GM12878 (cell line): Measurements from ENCODE around the gene PRCC. TPM values are rescaled to one million over a fixed set of nuclear protein-coding genes. Genes with fewer than 3 reads are reported as not detected.

Experiments used
- ATAC-seq: fragments of 200-7000 bp; cut with Tn5 transposase; 3 replicates; pipeline ENCODE4 v1.9.1; 2020; ENCODE audit warnings: mild to moderate bottlenecking, moderate library complexity
- BruUV-seq: library from RNA; stranded (reverse); fragments of 400-500 nt; replicated peaks from 2 replicates; lab custom pipeline; 2021; lab: Mats Ljungman, UMichigan
- CTCF ChIA-PET: fragments of 300-600 bp; sonication (Branson Sonifier 250); formaldehyde crosslinking; extraction: SDS; loops from one replicate; lab custom pipeline; 2021; ENCODE audit warnings: inconsistent platforms; lab: Yijun Ruan, JAX
- POLR2A ChIA-PET: fragments of 350-600 bp; formaldehyde crosslinking; extraction: SDS; loops from one replicate; lab custom pipeline; 2021; ENCODE audit warnings: inconsistent platforms; lab: Charles Lee
- RAD21 ChIA-PET: fragments of 300-600 bp; sonication (Branson Sonifier 250); formaldehyde crosslinking; loops from one replicate; lab custom pipeline; 2023; ENCODE audit warnings: antibody characterized with exemption; ENCODE audit not compliant: unreplicated experiment; lab: Charles Lee
- SMC1A ChIA-PET: fragments of 300-600 bp; sonication (Branson Sonifier 250); formaldehyde crosslinking; loops from one replicate; lab custom pipeline; 2023; ENCODE audit not compliant: unreplicated experiment, uncharacterized antibody; lab: Charles Lee
- DNase-seq: peaks from one replicate; pipeline ENCODE4 v3.0.0-alpha.2; 2011; ENCODE audit warnings: low read depth, low spot score
- FAIRE-seq: peaks from 3 replicates; lab custom pipeline; 2011; peaks lifted over from hg19 to GRCh38; lab: Jason Lieb, UNC
- H2AFZ ChIP-seq: 2 replicates; pipeline ENCODE4 v1.6.0; 2011; ENCODE audit warnings: low read depth, low read length, control low read depth; ENCODE audit not compliant: control insufficient read depth
- H3K27ac ChIP-seq: 2 replicates; pipeline ENCODE4 v1.5.1; 2011; ENCODE audit warnings: control low read depth; ENCODE audit not compliant: control insufficient read depth, insufficient read depth
- H3K27me3 ChIP-seq, 2 experiments: replicated peaks in 1 of 2; 2 replicates each; pipeline versions ENCODE4 v1.6.0 to v1.6.1; 2011; ENCODE audit warnings: low read length in 1 of 2; ENCODE audit not compliant: control insufficient read depth in 2 of 2, insufficient read depth in 2 of 2
- H3K36me3 ChIP-seq, 2 experiments: 2 replicates each; pipeline ENCODE4 v1.5.1; 2011; ENCODE audit warnings: low read length in 1 of 2; ENCODE audit not compliant: control insufficient read depth in 2 of 2, insufficient read depth in 2 of 2
- H3K4me1 ChIP-seq: 2 replicates; pipeline ENCODE4 v1.6.1; 2011; ENCODE audit warnings: mild to moderate bottlenecking, low read length, moderate library complexity, mixed read lengths; ENCODE audit not compliant: control insufficient read depth, insufficient read depth
- H3K4me2 ChIP-seq: 2 replicates; pipeline ENCODE4 v1.6.0; 2011; ENCODE audit warnings: control low read depth; ENCODE audit not compliant: control insufficient read depth, insufficient read depth
- H3K4me3 ChIP-seq: fragments of 200-600 bp; sonication (generic); 2 replicates; pipeline ENCODE4 v1.5.1; 2016
- H3K79me2 ChIP-seq: 2 replicates; pipeline ENCODE4 v1.6.0; 2011; ENCODE audit warnings: low read length; ENCODE audit not compliant: control insufficient read depth, insufficient read depth
- H3K9ac ChIP-seq: 2 replicates; pipeline ENCODE4 v1.8.0; 2011; ENCODE audit warnings: low read length, control low read depth, mixed read lengths; ENCODE audit not compliant: control insufficient read depth, insufficient read depth
- H3K9me3 ChIP-seq: replicated peaks from 3 replicates; pipeline ENCODE4 v1.5.1; 2011; ENCODE audit warnings: mild to moderate bottlenecking, low read length; ENCODE audit not compliant: control insufficient read depth, insufficient read depth
- H4K20me1 ChIP-seq: 2 replicates; pipeline ENCODE4 v1.6.0; 2011; ENCODE audit not compliant: control insufficient read depth, insufficient read depth
- BRCA1 ChIP-seq: IDR thresholded peaks from 2 replicates; pipeline ENCODE4 v1.6.1; 2011; ENCODE audit warnings: low read depth, low read length, improper control_type of control experiment
- EED ChIP-seq: sonication (generic); IDR thresholded peaks from 2 replicates; pipeline ENCODE4 v1.6.1; 2016; ENCODE audit warnings: antibody characterized with exemption, low read depth
- JUNB ChIP-seq: IDR thresholded peaks from 2 replicates; pipeline ENCODE4 v1.6.1; 2016; ENCODE audit warnings: antibody characterized with exemption, mild to moderate bottlenecking
- PAX5 ChIP-seq: IDR thresholded peaks from 2 replicates; pipeline ENCODE4 v1.6.1; 2011; ENCODE audit warnings: low read depth, low read length, borderline replicate concordance
- STAT3 ChIP-seq: IDR thresholded peaks from 2 replicates; pipeline ENCODE4 v1.6.1; 2011; ENCODE audit warnings: low read depth, low read length, improper control_type of control experiment
- TARDBP ChIP-seq: IDR thresholded peaks from 2 replicates; pipeline ENCODE4 v1.6.1; 2016; ENCODE audit warnings: borderline replicate concordance
- WRNIP1 ChIP-seq: IDR thresholded peaks from 2 replicates; pipeline ENCODE4 v1.6.1; 2011; ENCODE audit warnings: low read depth, low read length, improper control_type of control experiment, borderline replicate concordance
- WGBS: methylation state at CpG from one replicate; pipeline ENCODE4 v1.1.6; 2016; ENCODE audit warnings: low lambda C conversion rate; ENCODE audit not compliant: insufficient replicate concordance, insufficient coverage; ENCODE audit errors: missing lambda C conversion rate; 5-methylcytosine and 5-hydroxymethylcytosine counted together
- in situ Hi-C: fragments of 300-500 bp; cut with MboI; formaldehyde crosslinking; loops from 9 replicates; pipeline ENCODE4 v1.14.3; 2018; ENCODE audit warnings: mixed read lengths
- intact Hi-C: fragments of 100-400 bp; cut with micrococcal nuclease; formaldehyde crosslinking; loops from one replicate; pipeline ENCODE4 v1.14.2; 2022; ENCODE audit not compliant: unreplicated experiment
- polyA plus RNA-seq, 11 experiments: library from polyadenylated mRNA; depleted of rRNA in 4 of 11; unstranded in 6 of 11; stranded (reverse) in 5 of 11; fragments of >200 nt; fragmentation: Nextera tagmentation in 4 of 11; fragmentation: Illumina TruSeq in 1 of 11; extraction: Ambion mirVana in 4 of 11; extraction: Trizol in 1 of 11; gene quantifications; 1 replicate in 1 of 11; 2 replicates in 10 of 11; pipeline versions ENCODE4 v1.2.1 to v1.2.3, GENCODE V29; 2011 to 2016; ENCODE audit warnings: inconsistent platforms in 2 of 11, missing spikeins in 2 of 11, low read depth in 1 of 11
- total RNA-seq, 4 experiments: library from RNA; depleted of rRNA in 3 of 4; stranded (reverse); fragments of >200 nt in 3 of 4; fragmentation: Illumina TruSeq in 1 of 4; extraction: Trizol in 1 of 4; gene quantifications; 2 replicates each; pipeline versions ENCODE4 v1.2.1 to v1.2.3, GENCODE V29; 2013 to 2021
- TF ChIP-seq, protein P1 (sequence below): fragments of 450-650 bp; IDR thresholded peaks from 2 replicates; pipeline ENCODE4 v1.6.1; 2017; ENCODE audit warnings: low read depth, mild to moderate bottlenecking, moderate library complexity
- TF ChIP-seq, protein P2 (sequence below): fragments of 450-650 bp; conservative IDR thresholded peaks from 2 replicates; pipeline ENCODE4 v1.6.1; 2017; ENCODE audit warnings: mild to moderate bottlenecking, moderate library complexity
- TF ChIP-seq, protein P3 (sequence below): fragments of 450-650 bp; formaldehyde crosslinking; IDR thresholded peaks from 2 replicates; pipeline ENCODE4 v1.5.0; 2022; ENCODE audit warnings: mild to moderate bottlenecking, missing genetic modification characterization

The PRCC gene
- total and polyA plus RNA-seq, 10 of the 15 experiments (the other 5 are each of a cell fraction or from before 2014, with no cell fraction given), result 23.8 to 132 (median 63.1) TPM

DNA sequence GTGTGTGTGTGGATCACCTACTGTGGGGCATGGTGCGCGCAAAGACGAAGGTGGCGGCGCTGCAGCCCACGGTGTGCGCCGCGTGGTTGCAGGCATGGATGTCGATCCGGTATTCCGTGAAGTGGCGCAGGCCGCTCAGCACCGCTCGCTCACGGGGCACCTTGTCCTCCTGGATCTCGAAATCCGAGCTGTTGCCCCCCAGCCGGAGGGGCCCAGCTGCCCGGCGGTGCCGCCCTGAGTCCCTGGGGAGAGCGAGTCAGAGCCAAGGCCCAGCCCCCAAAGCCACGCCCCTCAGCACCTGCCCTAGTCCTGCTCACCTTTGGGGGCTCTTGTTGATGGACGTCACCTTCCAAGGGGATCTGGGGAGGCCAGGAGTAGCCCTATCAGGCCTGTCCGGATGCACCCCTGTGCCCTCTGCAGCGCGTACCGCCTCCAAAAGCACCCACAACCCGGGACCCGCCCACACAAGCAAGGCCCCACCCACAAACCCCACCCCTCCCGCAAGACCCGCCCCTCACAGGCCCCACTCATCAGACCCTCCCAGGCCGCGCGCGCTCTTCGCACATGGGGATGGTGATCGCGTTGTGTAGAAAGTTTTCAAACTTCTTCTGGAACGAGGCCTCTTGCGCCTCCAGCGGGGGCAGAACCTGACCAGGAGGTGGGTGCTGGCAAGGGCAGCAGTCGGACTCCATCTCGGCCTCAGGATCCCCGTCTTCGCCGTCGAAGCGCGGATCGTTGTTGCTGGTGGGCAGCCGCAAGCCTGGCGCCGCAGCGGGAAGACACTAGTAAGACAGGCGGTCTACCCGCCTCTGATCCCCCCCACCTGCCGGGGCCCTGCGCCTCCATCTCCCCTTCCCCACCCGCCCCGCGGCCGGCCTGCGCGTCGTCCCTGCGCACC lies 78.0 kb downstream of the PRCC start:
- SMC1A ChIA-PET, result no interaction called here
- no peak for FAIRE-seq
- CTCF ChIA-PET, result interaction anchor here (1.0 to 1.3 kb wide), 2 partner anchors 15 kb away, joined by 3 to 4 read pairs; no protein-coding TSS in a partner anchor
- no peaks in the 10 kb centered on the region for H3K9me3 ChIP-seq
- POLR2A ChIA-PET, result no interaction called here
- H3K79me2 ChIP-seq, result no peaks in the 10 kb centered on the region
- H3K9ac ChIP-seq, result no peak overlapping the region
- in situ Hi-C loops, result no loop called here
- RAD21 ChIA-PET, result no interaction called here
- H3K4me3 ChIP-seq, result no peak overlapping the region
- no TSS peak for BruUV-seq
- no peaks in the 10 kb centered on the region for H3K36me3 ChIP-seq
- H4K20me1 ChIP-seq, result no peaks in the 10 kb centered on the region
- H3K4me2 ChIP-seq, result no peak overlapping the region
- WGBS, result 45% methylated on average over 52 of the region's 69 CpGs
- ATAC-seq, result peak; percentile 31; the same call in 2 of the 3 replicates
- DNase-seq, result no peak
- no peak overlapping the region for H3K27ac ChIP-seq
- intact Hi-C loops, result no loop called here
- H2AFZ ChIP-seq, result no peak overlapping the region
- no peaks in the 10 kb centered on the region for H3K4me1 ChIP-seq
- H3K27me3 ChIP-seq, result peaks cover 0 to 7% of the 10 kb centered on the region in 2 experiments
- TF ChIP-seq, protein P1, sequence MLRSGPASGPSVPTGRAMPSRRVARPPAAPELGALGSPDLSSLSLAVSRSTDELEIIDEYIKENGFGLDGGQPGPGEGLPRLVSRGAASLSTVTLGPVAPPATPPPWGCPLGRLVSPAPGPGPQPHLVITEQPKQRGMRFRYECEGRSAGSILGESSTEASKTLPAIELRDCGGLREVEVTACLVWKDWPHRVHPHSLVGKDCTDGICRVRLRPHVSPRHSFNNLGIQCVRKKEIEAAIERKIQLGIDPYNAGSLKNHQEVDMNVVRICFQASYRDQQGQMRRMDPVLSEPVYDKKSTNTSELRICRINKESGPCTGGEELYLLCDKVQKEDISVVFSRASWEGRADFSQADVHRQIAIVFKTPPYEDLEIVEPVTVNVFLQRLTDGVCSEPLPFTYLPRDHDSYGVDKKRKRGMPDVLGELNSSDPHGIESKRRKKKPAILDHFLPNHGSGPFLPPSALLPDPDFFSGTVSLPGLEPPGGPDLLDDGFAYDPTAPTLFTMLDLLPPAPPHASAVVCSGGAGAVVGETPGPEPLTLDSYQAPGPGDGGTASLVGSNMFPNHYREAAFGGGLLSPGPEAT, result no peak
- TF ChIP-seq WRNIP1 (no peak), BRCA1 (no peak), JUNB (no peak), TARDBP (no peak), PAX5 (no peak), EED (no peak), STAT3 (no peak)
- TF ChIP-seq, protein P2, sequence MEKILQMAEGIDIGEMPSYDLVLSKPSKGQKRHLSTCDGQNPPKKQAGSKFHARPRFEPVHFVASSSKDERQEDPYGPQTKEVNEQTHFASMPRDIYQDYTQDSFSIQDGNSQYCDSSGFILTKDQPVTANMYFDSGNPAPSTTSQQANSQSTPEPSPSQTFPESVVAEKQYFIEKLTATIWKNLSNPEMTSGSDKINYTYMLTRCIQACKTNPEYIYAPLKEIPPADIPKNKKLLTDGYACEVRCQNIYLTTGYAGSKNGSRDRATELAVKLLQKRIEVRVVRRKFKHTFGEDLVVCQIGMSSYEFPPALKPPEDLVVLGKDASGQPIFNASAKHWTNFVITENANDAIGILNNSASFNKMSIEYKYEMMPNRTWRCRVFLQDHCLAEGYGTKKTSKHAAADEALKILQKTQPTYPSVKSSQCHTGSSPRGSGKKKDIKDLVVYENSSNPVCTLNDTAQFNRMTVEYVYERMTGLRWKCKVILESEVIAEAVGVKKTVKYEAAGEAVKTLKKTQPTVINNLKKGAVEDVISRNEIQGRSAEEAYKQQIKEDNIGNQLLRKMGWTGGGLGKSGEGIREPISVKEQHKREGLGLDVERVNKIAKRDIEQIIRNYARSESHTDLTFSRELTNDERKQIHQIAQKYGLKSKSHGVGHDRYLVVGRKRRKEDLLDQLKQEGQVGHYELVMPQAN, result no peak
- TF ChIP-seq, protein P3, sequence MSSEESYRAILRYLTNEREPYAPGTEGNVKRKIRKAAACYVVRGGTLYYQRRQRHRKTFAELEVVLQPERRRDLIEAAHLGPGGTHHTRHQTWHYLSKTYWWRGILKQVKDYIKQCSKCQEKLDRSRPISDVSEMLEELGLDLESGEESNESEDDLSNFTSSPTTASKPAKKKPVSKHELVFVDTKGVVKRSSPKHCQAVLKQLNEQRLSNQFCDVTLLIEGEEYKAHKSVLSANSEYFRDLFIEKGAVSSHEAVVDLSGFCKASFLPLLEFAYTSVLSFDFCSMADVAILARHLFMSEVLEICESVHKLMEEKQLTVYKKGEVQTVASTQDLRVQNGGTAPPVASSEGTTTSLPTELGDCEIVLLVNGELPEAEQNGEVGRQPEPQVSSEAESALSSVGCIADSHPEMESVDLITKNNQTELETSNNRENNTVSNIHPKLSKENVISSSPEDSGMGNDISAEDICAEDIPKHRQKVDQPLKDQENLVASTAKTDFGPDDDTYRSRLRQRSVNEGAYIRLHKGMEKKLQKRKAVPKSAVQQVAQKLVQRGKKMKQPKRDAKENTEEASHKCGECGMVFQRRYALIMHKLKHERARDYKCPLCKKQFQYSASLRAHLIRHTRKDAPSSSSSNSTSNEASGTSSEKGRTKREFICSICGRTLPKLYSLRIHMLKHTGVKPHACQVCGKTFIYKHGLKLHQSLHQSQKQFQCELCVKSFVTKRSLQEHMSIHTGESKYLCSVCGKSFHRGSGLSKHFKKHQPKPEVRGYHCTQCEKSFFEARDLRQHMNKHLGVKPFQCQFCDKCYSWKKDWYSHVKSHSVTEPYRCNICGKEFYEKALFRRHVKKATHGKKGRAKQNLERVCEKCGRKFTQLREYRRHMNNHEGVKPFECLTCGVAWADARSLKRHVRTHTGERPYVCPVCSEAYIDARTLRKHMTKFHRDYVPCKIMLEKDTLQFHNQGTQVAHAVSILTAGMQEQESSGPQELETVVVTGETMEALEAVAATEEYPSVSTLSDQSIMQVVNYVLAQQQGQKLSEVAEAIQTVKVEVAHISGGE (CRISPR knock-in tag), result no peak
